Measurements from ENCODE around the gene C13orf46. TPM values are rescaled to one million over a fixed set of nuclear protein-coding genes. Genes with fewer than 3 reads are reported as not detected.
A peak's percentile ranks its signal among the peaks of the same experiment; 100 is the strongest.

Gene C13orf46
- total and polyA plus RNA-seq, 4 experiments from 2014 or later: 1.5 to 14.2 (median 13.9) TPM; not detected in 1

DNA sequence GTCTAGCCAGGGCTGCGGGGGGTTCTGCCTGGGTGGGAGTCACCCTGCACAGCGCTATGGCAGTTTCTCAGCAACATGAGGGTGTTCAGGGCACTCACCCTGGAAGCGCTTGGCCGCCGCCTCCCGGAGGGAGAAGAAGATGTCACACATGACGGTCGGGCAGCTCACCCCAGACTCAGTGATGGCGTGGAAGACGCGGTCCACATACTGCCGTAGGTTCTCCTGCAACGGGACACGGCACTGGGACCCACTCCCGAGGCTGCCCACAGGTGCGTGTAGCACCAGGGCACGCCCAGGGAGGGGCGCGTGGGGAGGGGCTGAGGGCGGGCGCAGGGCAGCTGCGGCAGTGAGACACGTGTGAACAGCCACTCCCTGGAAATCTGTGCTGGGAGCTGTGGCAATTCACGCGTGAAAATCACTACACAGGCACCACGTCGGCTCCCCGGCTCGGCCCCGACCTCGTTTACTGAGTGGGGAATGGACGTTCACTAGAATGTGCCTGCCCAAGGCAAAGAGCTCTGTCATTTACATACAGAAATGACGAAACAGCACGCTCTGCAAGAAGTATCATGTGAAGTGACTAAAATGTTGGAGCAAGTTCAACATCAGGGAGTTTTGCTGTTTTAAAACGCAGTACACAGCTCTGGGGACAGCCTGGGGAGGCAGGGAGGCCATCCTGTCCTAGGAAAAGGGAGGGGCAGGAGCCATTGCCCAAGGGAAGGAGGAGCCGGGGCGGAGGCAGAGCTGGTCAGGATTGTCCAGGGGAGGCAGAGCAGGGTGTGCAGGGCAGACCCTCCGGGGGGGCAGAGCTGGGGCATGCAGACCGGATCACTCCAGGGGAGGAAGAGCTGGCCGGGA, 41.5 kb upstream of the C13orf46 start:
- H3K9me3 Mint-ChIP-seq: peaks cover 0 to 12% (median 0%) of the 10 kb centered on the region in 8 donors
- no peak overlapping the region for H3K4me3 ChIP-seq (ENCODE audit: low read length in 2 of 2)
- CTCF ChIA-PET (ENCODE audit: partially characterized antibody): no interaction called here
- peaks cover 2 to 6% (median 4%) of the 10 kb centered on the region in 4 donors for H3K4me1 Mint-ChIP-seq
- intact Hi-C loops (cut with micrococcal nuclease): no loop called here
- peak overlapping the region in 1 of 7 donors; percentile 70 for H3K27ac Mint-ChIP-seq
- H3K9me3 ChIP-seq (ENCODE audit: control insufficient read depth in 1 of 2, low read length in 2 of 2): no peaks in the 10 kb centered on the region
- no peaks in the 10 kb centered on the region for H3K4me1 ChIP-seq (ENCODE audit: insufficient read depth, low read length)
- H3K27me3 ChIP-seq (ENCODE audit: insufficient read depth, low read length): no peaks in the 10 kb centered on the region
- H3K4me3 Mint-ChIP-seq: no peak overlapping the region
- H3K27me3 Mint-ChIP-seq: no peaks in the 10 kb centered on the region
- H3K27ac ChIP-seq (ENCODE audit: low read depth, low read length): no peak overlapping the region
- H3K36me3 Mint-ChIP-seq: peaks cover 21 to 34% of the 10 kb centered on the region in 2 donors
- no peak for DNase-seq
- POLR2A ChIA-PET (ENCODE audit: partially characterized antibody): interaction anchor here (0.8 kb wide), 2 partner anchors 116 to 151 kb away, joined by 3 read pairs; no protein-coding TSS in a partner anchor
- peaks cover 87% of the 10 kb centered on the region for H3K36me3 ChIP-seq (ENCODE audit: insufficient read depth, low read length)

DNA sequence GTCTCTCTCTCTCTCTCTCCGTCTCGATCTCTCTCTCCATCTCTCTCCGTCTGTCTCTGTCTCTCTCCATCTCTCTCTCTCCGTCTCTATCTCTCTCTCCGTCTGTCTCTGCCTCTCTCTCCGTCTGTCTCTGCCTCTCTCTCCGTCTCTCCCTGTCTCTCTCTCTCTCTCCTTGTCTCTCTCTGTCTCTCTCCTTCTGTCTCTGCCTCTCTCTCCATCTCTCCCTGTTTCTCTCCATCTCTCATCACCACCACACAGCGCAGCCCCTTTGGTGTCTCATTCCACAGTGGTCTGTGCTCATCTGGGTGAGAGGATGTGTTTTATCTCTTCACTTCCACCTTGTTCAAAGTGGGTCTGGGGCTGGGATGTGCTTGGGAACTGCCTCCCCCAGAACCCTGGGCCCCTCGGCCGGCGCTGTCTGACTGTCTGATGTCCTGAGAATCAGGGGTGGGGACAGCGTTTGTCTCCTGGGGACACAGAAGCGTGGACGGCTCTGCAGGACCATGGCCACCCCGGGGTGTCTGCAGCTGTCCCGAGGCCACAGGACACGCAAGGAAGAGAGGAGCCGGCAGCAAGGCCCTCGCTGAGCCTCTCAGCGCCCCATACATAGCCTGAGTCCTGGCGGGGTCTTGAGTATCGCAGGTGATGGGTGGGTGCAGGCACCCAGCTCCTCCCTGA, 40.2 kb upstream of the C13orf46 start:
- H3K36me3 Mint-ChIP-seq: peaks cover 20 to 35% of the 10 kb centered on the region in 2 donors
- no peak overlapping the region for H3K4me3 Mint-ChIP-seq
- CTCF ChIA-PET (ENCODE audit: partially characterized antibody): no interaction called here
- H3K4me1 ChIP-seq (ENCODE audit: insufficient read depth, low read length): no peaks in the 10 kb centered on the region
- no peaks in the 10 kb centered on the region for H3K9me3 ChIP-seq (ENCODE audit: control insufficient read depth in 1 of 2, low read length in 2 of 2)
- H3K27ac Mint-ChIP-seq: no peak overlapping the region
- intact Hi-C loops (cut with micrococcal nuclease): no loop called here
- peaks cover 0 to 12% (median 0%) of the 10 kb centered on the region in 8 donors for H3K9me3 Mint-ChIP-seq
- POLR2A ChIA-PET (ENCODE audit: partially characterized antibody): no interaction called here
- H3K27me3 ChIP-seq (ENCODE audit: insufficient read depth, low read length): no peaks in the 10 kb centered on the region
- H3K4me3 ChIP-seq (ENCODE audit: low read length in 2 of 2): no peak overlapping the region
- no peaks in the 10 kb centered on the region for H3K27me3 Mint-ChIP-seq
- H3K27ac ChIP-seq (ENCODE audit: low read depth, low read length): no peak overlapping the region
- H3K4me1 Mint-ChIP-seq: peaks cover 2 to 6% (median 4%) of the 10 kb centered on the region in 4 donors
- peaks cover 94% of the 10 kb centered on the region for H3K36me3 ChIP-seq (ENCODE audit: insufficient read depth, low read length)
- DNase-seq: no peak

DNA sequence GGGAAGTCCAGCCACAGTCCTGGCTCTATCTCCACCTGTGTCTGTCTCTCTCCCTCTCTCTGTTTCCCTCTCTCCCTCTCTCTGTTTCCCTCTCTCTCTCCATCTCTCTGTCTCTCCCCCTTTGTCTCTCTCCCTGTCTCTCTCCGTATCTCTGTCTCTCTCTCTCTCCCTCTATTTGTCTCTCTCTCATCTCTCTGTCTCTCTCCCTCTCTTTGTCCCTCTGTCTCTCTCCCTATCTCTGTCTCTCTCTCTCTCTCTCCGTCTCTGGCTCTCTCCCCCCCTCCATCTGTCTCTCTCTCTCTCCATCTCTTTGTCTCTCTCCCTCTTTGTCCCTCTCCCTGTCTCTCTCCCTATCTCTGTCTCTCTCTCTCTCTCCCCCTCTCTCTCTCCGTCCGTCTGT, 39.5 kb upstream of the C13orf46 start:
- intact Hi-C loops (cut with micrococcal nuclease): no loop called here
- Mint-ChIP-seq H3K4me3 (no peak overlapping the region), H3K36me3 (peaks cover 18 to 33% of the 10 kb centered on the region in 2 donors), H3K4me1 (peaks cover 2 to 6% (median 4%) of the 10 kb centered on the region in 4 donors), H3K27me3 (no peaks in the 10 kb centered on the region), H3K27ac (no peak overlapping the region), H3K9me3 (peaks cover 0 to 12% (median 0%) of the 10 kb centered on the region in 8 donors)
- H3K4me3 ChIP-seq (ENCODE audit: low read length in 2 of 2): no peak overlapping the region
- H3K36me3 ChIP-seq (ENCODE audit: insufficient read depth, low read length): peaks cover 90% of the 10 kb centered on the region
- POLR2A ChIA-PET (ENCODE audit: partially characterized antibody): no interaction called here
- CTCF ChIA-PET (ENCODE audit: partially characterized antibody): no interaction called here
- no peaks in the 10 kb centered on the region for H3K9me3 ChIP-seq (ENCODE audit: control insufficient read depth in 1 of 2, low read length in 2 of 2)
- no peaks in the 10 kb centered on the region for H3K27me3 ChIP-seq (ENCODE audit: insufficient read depth, low read length)
- no peaks in the 10 kb centered on the region for H3K4me1 ChIP-seq (ENCODE audit: insufficient read depth, low read length)
- H3K27ac ChIP-seq (ENCODE audit: low read depth, low read length): no peak overlapping the region
- DNase-seq: no peak

DNA sequence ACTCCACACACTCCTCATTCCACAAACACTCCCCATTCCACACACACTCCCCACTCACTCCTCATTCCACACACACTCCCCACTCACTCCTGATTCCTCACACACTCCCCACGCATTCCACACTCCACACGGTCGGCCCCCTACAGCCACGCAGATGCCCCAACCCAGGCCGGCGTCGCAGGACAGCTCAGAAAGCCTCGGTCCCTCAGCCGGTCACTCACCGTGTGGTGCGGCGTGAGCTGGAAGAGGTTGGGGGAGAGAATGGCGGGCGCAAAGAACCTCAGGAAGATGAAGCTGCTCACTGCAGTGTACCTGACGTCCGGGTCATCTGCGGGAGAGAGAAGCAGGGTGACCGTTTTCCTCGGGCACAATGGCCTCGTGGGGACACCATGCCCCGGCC, 39.0 kb upstream of the C13orf46 start:
- POLR2A ChIA-PET (ENCODE audit: partially characterized antibody): no interaction called here
- H3K36me3 Mint-ChIP-seq: peaks cover 18 to 33% of the 10 kb centered on the region in 2 donors
- intact Hi-C loops (cut with micrococcal nuclease): no loop called here

DNA sequence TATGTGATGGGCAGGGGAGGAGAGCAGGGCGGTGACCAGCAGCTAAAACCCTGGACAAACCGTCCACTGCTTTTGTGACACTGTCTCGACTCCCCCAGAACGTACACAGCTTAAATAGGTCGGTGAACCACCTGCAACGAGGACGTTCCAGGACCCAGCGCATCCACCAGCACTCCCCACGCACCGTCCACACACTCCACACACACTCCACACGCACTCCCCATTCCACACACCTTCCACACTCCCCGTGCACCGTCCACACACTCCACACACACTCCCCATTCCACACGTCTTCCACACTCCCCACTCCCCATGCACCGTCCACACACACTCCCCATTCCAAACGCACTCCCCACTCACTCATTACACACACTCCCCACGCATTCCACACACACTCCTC, 38.3 kb upstream of the C13orf46 start:
- Mint-ChIP-seq H3K27me3 (no peaks in the 10 kb centered on the region), H3K4me1 (peaks cover 2 to 6% (median 4%) of the 10 kb centered on the region in 4 donors), H3K27ac (no peak overlapping the region), H3K9me3 (peaks cover 0 to 12% (median 0%) of the 10 kb centered on the region in 8 donors), H3K36me3 (peaks cover 18 to 34% of the 10 kb centered on the region in 2 donors), H3K4me3 (no peak overlapping the region)
- POLR2A ChIA-PET (ENCODE audit: partially characterized antibody): interaction anchor here (1.4 kb wide), 1 partner anchor 9 kb away, joined by 4 read pairs; no protein-coding TSS in a partner anchor
- Histone ChIP-seq H3K4me1 (ENCODE audit: insufficient read depth, low read length) (no peaks in the 10 kb centered on the region), H3K27ac (ENCODE audit: low read depth, low read length) (no peak overlapping the region), H3K36me3 (ENCODE audit: insufficient read depth, low read length) (peaks cover 78% of the 10 kb centered on the region), H3K9me3 (ENCODE audit: control insufficient read depth in 1 of 2, low read length in 2 of 2) (no peaks in the 10 kb centered on the region), H3K27me3 (ENCODE audit: insufficient read depth, low read length) (no peaks in the 10 kb centered on the region), H3K4me3 (ENCODE audit: low read length in 2 of 2) (no peak overlapping the region)
- intact Hi-C loops (cut with micrococcal nuclease): no loop called here
- CTCF ChIA-PET (ENCODE audit: partially characterized antibody): no interaction called here
- DNase-seq: no peak

More for the DNA sequence above, 39.0 kb upstream of the C13orf46 start:
- no peaks in the 10 kb centered on the region for H3K9me3 ChIP-seq (ENCODE audit: control insufficient read depth in 1 of 2, low read length in 2 of 2)
- peaks cover 86% of the 10 kb centered on the region for H3K36me3 ChIP-seq (ENCODE audit: insufficient read depth, low read length)
- no peak overlapping the region for H3K4me3 ChIP-seq (ENCODE audit: low read length in 2 of 2)
- H3K4me3 Mint-ChIP-seq: no peak overlapping the region
- no peaks in the 10 kb centered on the region for H3K4me1 ChIP-seq (ENCODE audit: insufficient read depth, low read length)
- no peak overlapping the region for H3K27ac ChIP-seq (ENCODE audit: low read depth, low read length)
- no peaks in the 10 kb centered on the region for H3K27me3 ChIP-seq (ENCODE audit: insufficient read depth, low read length)
- CTCF ChIA-PET (ENCODE audit: partially characterized antibody): no interaction called here
- H3K27me3 Mint-ChIP-seq: no peaks in the 10 kb centered on the region
- no peak for DNase-seq
- H3K27ac Mint-ChIP-seq: no peak overlapping the region
- peaks cover 0 to 12% (median 0%) of the 10 kb centered on the region in 8 donors for H3K9me3 Mint-ChIP-seq
- H3K4me1 Mint-ChIP-seq: peaks cover 2 to 6% (median 4%) of the 10 kb centered on the region in 4 donors

DNA sequence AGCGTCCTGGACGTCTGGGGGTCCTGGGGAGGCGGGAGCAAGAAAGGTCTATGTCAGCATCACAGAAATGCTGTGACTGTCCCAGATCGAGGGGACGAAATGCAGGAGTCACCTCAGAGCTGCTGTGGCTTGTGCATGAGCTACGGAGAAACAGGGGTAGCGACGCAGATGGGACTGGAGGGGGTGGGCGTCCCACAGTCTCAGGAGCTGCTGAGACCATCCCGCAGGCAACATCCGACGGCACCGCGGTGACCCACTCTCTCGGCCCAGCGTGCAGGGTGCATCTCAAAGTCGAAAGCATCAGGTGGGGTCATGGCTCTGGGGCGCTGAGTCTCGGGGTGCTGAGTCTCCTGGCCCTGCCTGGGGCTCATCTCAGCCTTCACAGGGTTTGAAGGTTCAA, 37.4 kb upstream of the C13orf46 start:
- Histone ChIP-seq H3K4me1 (ENCODE audit: insufficient read depth, low read length) (no peaks in the 10 kb centered on the region), H3K9me3 (ENCODE audit: control insufficient read depth in 1 of 2, low read length in 2 of 2) (no peaks in the 10 kb centered on the region), H3K27me3 (ENCODE audit: insufficient read depth, low read length) (no peaks in the 10 kb centered on the region), H3K4me3 (ENCODE audit: low read length in 2 of 2) (no peak overlapping the region), H3K27ac (ENCODE audit: low read depth, low read length) (no peak overlapping the region), H3K36me3 (ENCODE audit: insufficient read depth, low read length) (peaks cover 69% of the 10 kb centered on the region)
- ChIA-PET CTCF (ENCODE audit: partially characterized antibody) (no interaction called here), POLR2A (ENCODE audit: partially characterized antibody) (interaction anchor here (1.4 kb wide), 1 partner anchor 8 kb away, joined by 4 read pairs; no protein-coding TSS in a partner anchor)
- Mint-ChIP-seq H3K36me3 (peaks cover 13 to 27% of the 10 kb centered on the region in 2 donors), H3K4me1 (peaks cover 2 to 6% (median 4%) of the 10 kb centered on the region in 4 donors), H3K27me3 (no peaks in the 10 kb centered on the region), H3K9me3 (peaks cover 0 to 8% (median 0%) of the 10 kb centered on the region in 8 donors), H3K27ac (peak overlapping the region in 5 of 7 donors; percentile 54 to 83 (median 75)), H3K4me3 (peak overlapping the region in 2 of 8 donors; percentile 0 to 20)
- intact Hi-C loops (cut with micrococcal nuclease): no loop called here
- DNase-seq: no peak
